Stimulated activated CD8-positive, alpha-beta memory T cell treated with anti-CD3 and anti-CD28 coated beads, Interleukin-15, amount 100 ng/mL, for 1 hour (primary cell): Measurements from ENCODE around the gene APLP1.
A peak's percentile ranks its signal among the peaks of the same experiment; 100 is the strongest.
"Not testable (repeated sequence)": the region's sequence is repeated elsewhere in the genome, so short reads cannot be mapped to it uniquely, and the experiment has no call there.

ENCODE experiments used
- DNase-seq: peaks from one replicate; pipeline ENCODE4 v3.0.0-alpha.2; 2020; ENCODE audit warnings: low read depth

Gene APLP1

GRCh38 chr19:35882114-35882832, 13.9 kb downstream of the APLP1 start:
- DNase-seq: no peak

- DNase-seq: no peak
These were observed 15.5 kb downstream of the APLP1 start for GRCh38 chr19:35883882-35884281.

- DNase-seq: no peak
These were observed 16.9 kb downstream of the APLP1 start for GRCh38 chr19:35885225-35885738.

GRCh38 chr19:35885904-35886303, 17.5 kb downstream of the APLP1 start:
- no peak for DNase-seq

GRCh38 chr19:35887197-35887596, 18.8 kb downstream of the APLP1 start:
- DNase-seq: no peak

- no peak for DNase-seq
These were observed 20.0 kb downstream of the APLP1 start for GRCh38 chr19:35888398-35888797.

- DNase-seq: no peak
These were observed 21.2 kb downstream of the APLP1 start for GRCh38 chr19:35889370-35890112.

- DNase-seq: no peak
These were observed 21.8 kb downstream of the APLP1 start for GRCh38 chr19:35890113-35890650.

- not testable (repeated sequence) for DNase-seq
These were observed 23.4 kb downstream of the APLP1 start for GRCh38 chr19:35891819-35892218.

GRCh38 chr19:35894342-35894741, 26.0 kb downstream of the APLP1 start:
- no peak for DNase-seq

GRCh38 chr19:35895911-35896642, 27.7 kb downstream of the APLP1 start:
- no peak for DNase-seq

GRCh38 chr19:35896643-35897040, 28.3 kb downstream of the APLP1 start:
- no peak for DNase-seq

GRCh38 chr19:35897706-35898451, 29.5 kb downstream of the APLP1 start:
- DNase-seq: no peak

- DNase-seq: no peak
These were observed 30.1 kb downstream of the APLP1 start for GRCh38 chr19:35898499-35898809.

- DNase-seq: peak; percentile 73
These were observed 31.3 kb downstream of the APLP1 start for GRCh38 chr19:35899547-35900214.

GRCh38 chr19:35901055-35901644, 32.8 kb downstream of the APLP1 start:
- DNase-seq: no peak

GRCh38 chr19:35901854-35902661, 33.7 kb downstream of the APLP1 start, which contains the start of gene HCST:
TSS of gene HCST (plus strand) at chr19:35902529. CDS start at chr19:35902594, 65 bp downstream.
- no peak for DNase-seq

GRCh38 chr19:35902870-35903475, 34.6 kb downstream of the APLP1 start:
- no peak for DNase-seq

- peak; percentile 78 for DNase-seq
These were observed 35.3 kb downstream of the APLP1 start for GRCh38 chr19:35903550-35904179.
